ENCODE measurements around the gene ATP5F1E.

DNA sequence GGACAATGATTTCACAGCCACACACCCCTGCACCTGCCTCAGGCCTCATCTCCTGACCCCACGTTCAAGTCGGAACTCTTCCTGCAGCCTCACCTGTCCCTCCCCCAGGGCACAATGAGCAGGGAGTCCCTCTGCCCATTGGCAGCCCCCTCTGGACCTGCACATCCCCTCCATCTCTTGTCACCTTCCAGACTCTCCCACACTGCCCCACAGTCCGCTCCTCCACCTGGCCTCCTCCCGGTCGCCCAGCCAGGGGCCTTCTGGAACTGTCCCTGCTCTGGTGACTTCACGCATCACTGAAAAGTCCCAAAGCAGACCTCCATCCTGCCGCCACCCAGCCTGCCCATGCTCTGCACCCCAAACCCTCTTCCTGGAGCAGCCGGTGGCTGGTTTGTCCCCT, 29.7 kb downstream of the ATP5F1E start:
- TF ChIP-seq, protein P1, sequence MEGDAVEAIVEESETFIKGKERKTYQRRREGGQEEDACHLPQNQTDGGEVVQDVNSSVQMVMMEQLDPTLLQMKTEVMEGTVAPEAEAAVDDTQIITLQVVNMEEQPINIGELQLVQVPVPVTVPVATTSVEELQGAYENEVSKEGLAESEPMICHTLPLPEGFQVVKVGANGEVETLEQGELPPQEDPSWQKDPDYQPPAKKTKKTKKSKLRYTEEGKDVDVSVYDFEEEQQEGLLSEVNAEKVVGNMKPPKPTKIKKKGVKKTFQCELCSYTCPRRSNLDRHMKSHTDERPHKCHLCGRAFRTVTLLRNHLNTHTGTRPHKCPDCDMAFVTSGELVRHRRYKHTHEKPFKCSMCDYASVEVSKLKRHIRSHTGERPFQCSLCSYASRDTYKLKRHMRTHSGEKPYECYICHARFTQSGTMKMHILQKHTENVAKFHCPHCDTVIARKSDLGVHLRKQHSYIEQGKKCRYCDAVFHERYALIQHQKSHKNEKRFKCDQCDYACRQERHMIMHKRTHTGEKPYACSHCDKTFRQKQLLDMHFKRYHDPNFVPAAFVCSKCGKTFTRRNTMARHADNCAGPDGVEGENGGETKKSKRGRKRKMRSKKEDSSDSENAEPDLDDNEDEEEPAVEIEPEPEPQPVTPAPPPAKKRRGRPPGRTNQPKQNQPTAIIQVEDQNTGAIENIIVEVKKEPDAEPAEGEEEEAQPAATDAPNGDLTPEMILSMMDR (IDR thresholded peaks at IDR 0.05; ENCODE audit: insufficient read depth, low read depth, low read length): no peak
- TF ChIP-seq EZH2 (IDR thresholded peaks at IDR 0.05; ENCODE audit: insufficient read depth, low read length): no peak

All from astrocyte (in vitro differentiated cells and primary cell).